Choroid plexus epithelial cell (primary cell): ENCODE results near the gene TMF1.
A peak's percentile ranks its signal among the peaks of the same experiment; 100 is the strongest.

Experiments used
- DNase-seq: peaks from one replicate; pipeline ENCODE4 v3.0.0-alpha.2; 2010; ENCODE audit warnings: low read depth
- H3K4me3 ChIP-seq: 2 replicates; pipeline ENCODE4 v1.5.1; 2011; ENCODE audit warnings: low read depth, mild to moderate bottlenecking, control low read depth, low read length, moderate library complexity
- TF ChIP-seq, protein P1 (sequence below): conservative IDR thresholded peaks from 2 replicates; pipeline ENCODE4 v1.5.1; 2011; ENCODE audit warnings: low read depth, mild to moderate bottlenecking, control low read depth, inconsistent platforms, low read length, moderate library complexity

TMF1 gene

DNA sequence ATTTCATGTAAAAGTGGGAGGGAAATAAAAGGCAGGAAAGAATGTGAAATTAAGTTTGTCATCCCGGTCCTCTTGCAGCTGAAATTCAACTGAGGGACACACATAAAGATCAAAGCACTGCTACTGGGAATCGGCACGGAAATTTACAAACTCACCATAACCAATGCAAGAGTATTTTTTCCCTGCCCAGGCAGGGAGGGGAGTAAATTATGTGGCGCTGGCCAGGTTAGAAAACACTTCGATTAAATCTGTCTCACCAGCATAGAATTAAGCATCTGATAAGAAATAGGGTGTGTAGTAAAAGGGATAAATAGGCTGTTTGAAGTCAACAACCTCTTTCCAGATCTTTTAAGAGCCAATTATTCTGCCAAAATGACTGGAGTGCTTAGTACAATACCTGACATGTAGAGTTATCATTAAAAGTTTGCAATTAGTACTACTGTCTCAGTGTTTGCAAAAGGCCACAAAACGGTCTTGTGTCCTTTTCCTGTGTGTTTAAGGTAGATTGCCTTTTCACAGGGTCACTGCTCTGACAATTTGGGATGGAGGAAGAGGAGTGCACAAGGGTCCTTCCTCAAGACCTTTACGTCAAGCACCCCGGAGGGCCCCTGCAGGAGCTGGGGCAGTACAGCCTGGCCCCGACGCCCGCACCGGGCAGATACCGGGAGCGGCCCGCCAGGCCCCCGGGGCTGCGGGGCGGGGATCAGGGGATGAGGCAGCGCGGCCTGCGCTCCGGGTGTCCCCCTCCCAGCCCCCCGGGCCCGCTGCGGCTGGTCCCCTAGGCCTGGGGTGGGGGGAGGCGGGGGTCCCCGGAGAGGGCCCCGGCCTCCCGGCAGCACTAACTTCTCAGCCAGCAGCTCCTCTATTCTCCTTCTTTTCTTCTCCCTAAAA is 27.4 kb upstream of the TMF1 start:
- TF ChIP-seq, protein P1, sequence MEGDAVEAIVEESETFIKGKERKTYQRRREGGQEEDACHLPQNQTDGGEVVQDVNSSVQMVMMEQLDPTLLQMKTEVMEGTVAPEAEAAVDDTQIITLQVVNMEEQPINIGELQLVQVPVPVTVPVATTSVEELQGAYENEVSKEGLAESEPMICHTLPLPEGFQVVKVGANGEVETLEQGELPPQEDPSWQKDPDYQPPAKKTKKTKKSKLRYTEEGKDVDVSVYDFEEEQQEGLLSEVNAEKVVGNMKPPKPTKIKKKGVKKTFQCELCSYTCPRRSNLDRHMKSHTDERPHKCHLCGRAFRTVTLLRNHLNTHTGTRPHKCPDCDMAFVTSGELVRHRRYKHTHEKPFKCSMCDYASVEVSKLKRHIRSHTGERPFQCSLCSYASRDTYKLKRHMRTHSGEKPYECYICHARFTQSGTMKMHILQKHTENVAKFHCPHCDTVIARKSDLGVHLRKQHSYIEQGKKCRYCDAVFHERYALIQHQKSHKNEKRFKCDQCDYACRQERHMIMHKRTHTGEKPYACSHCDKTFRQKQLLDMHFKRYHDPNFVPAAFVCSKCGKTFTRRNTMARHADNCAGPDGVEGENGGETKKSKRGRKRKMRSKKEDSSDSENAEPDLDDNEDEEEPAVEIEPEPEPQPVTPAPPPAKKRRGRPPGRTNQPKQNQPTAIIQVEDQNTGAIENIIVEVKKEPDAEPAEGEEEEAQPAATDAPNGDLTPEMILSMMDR = no peak
- H3K4me3 ChIP-seq = peak overlapping the region; percentile 73
- no peak for DNase-seq

DNA sequence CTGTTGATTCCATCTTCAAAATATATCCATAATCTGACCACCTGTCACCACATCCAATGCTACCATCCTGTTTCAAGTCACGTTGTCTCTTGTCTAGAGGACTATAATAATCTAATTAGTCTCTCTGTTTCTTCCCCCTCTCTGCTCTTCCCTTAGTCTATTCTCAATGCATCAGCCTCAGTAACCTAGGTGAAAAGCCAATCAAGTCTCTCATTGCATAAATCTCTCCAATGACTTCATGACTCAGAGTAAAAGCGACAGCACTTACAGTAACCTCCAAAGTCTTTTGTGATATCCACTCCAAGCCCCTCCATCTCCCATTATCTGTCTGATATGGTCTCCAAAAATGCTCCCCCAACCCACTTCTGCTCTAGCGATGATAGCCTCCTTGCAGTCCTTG is 20.8 kb upstream of the TMF1 start:
- TF ChIP-seq, protein P1 = no peak
- no peak for DNase-seq
- H3K4me3 ChIP-seq = no peak overlapping the region

DNA sequence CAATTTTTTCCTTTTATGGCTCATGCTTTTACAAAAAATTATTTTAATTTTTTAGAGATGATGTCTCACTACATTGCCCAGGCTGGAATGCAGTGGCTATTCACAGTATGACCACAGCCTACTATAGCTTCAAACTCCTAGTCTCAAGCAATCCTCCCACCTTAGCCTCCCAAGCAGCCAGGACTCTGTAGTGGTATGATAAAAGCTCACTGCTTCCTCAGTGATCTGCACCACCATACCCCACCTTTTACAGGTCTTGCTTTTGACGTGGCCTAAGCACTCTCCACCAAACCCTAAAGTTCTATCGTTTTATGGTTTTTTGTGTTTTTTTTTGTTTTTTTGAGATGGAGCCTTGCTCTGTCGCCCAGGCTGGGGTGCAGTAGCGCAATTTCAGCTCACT is 14.0 kb upstream of the TMF1 start:
- H3K4me3 ChIP-seq = no peak overlapping the region
- no peak for DNase-seq
- TF ChIP-seq, protein P1 = no peak

DNA sequence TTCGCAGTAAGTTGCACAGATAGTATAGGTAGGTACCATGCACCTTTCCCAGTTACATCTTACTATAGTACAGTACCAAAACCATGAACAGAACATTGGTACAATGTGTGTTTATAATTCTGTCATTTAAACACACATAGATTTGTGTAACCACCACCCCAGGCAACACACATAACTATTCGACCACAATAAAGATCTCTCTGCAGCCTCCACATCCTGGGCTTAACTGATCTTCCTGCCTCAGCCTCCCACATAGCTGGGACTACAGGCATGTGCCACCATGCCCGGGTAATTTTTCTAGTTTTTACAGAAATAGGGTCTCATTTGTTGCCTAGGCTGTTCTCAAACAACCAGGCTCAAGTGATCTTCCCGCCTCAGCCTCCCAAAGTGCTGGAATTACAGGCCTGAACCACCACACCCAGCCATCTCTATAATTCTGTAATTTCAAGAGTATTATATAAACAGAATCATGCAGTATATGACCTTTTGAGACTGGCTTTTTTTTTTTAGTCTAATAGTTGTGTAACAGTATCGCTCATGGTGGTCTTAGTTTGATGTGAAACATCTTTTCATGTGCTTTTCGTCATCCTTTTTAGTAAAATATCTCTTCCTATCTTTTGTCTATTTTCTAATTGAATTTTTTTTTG is 13.3 kb upstream of the TMF1 start:
- DNase-seq = no peak
- no peak overlapping the region for H3K4me3 ChIP-seq
- TF ChIP-seq, protein P1 = no peak

DNA sequence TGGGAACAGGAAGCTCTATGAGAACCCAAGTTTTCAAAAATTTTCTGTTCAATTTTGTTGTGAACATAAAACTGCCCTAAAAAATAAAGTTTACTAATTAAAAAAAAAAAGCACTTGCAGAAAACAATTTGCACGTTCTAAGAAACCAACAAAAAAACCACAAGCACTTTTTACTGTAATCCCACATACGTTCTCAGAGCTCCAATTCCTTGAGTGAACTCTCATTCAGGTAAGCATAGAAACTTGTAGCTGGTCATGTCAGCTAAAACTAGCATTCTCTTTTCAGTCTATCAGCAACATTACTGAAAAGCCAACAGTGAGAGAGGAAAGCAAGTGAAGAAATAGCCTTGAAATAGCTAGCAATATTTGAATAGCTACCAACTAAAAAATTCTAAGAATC is 11.5 kb upstream of the TMF1 start:
- DNase-seq = no peak
- TF ChIP-seq, protein P1 = no peak
- H3K4me3 ChIP-seq = no peak overlapping the region

DNA sequence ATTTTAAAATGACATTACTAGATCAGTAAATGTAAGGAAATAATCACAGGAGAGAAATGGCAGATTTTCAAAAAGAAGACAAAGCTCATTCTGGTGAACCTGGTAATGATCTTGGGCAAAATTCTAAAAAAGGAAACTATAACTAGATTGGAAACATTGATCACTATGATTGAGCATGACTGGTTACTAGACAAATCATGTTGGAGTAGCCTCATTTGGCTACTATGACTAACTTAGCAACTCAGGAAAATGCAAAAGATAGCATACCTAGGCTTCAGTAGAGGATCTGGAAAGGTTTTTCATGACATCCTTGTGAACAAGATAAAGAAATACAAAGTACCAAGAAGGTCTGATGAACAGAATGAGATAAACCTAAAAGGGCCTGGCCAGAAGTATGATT is 7.6 kb upstream of the TMF1 start:
- DNase-seq = no peak
- H3K4me3 ChIP-seq = no peak overlapping the region
- TF ChIP-seq, protein P1 = no peak

DNA sequence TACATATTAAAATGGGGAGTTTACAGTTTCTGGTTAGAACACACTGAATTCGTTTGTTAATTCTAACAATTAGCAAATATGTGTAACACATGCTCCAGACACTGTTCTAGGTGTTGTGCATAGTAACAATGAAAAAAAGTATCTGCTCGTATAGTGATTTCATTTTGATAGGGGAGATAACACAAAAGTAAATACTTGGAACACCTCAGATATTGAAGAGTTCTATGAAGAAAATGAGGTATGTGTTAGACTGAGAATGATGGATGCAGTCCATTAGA is 6.8 kb upstream of the TMF1 start:
- no peak overlapping the region for H3K4me3 ChIP-seq
- DNase-seq = no peak
- TF ChIP-seq, protein P1 = no peak
